ENCODE results near the gene SDE2. TPM values are rescaled to one million over a fixed set of nuclear protein-coding genes. Genes with fewer than 3 reads are reported as not detected.
"Not testable (repeated sequence)": the region's sequence is repeated elsewhere in the genome, so short reads cannot be mapped to it uniquely, and the experiment has no call there.

SDE2 gene
- total RNA-seq, 1 donor from 2014 or later: 24.5 TPM

GRCh38 chr1:226007126-226007892, 8.2 kb upstream of the SDE2 start:
- intact Hi-C loops (cut with micrococcal nuclease): not testable (repeated sequence)

- intact Hi-C loops (cut with micrococcal nuclease): no loop called here
Measured at GRCh38 chr1:226006686-226007085, 7.5 kb upstream of the SDE2 start.

GRCh38 chr1:226004396-226004795, 5.3 kb upstream of the SDE2 start:
- intact Hi-C loops (cut with micrococcal nuclease): loop anchor here (5.0 kb wide), 1 partner anchor 183 kb away; the partner anchor contains the start of gene ACBD3

- intact Hi-C loops (cut with micrococcal nuclease): loop anchor here (5.0 kb wide), 1 partner anchor 184 kb away; the partner anchor contains the start of gene ACBD3
Measured at GRCh38 chr1:226003502-226004170, 4.5 kb upstream of the SDE2 start.

- intact Hi-C loops (cut with micrococcal nuclease): loop anchor here (5.0 kb wide), 1 partner anchor 184 kb away; the partner anchor contains the start of gene ACBD3
Measured at GRCh38 chr1:226002667-226003501, 3.7 kb upstream of the SDE2 start.

- intact Hi-C loops (cut with micrococcal nuclease): loop anchor here (5.0 kb wide), 1 partner anchor 185 kb away; the partner anchor contains the start of gene ACBD3
Measured at GRCh38 chr1:226001963-226002666, 3.0 kb upstream of the SDE2 start.

- intact Hi-C loops (cut with micrococcal nuclease): loop anchor here (5.0 kb wide), 1 partner anchor 186 kb away; the partner anchor contains the start of gene ACBD3
Measured at GRCh38 chr1:226001088-226001487, 1.9 kb upstream of the SDE2 start.

- intact Hi-C loops (cut with micrococcal nuclease): loop anchor here (1.0 to 5.0 kb wide), 2 partner anchors 187 to 407 kb away; partner anchors contain the start of gene ACBD3
Measured at GRCh38 chr1:226000493-226001081, 1.4 kb upstream of the SDE2 start.

- intact Hi-C loops (cut with micrococcal nuclease): loop anchor here (1.0 to 10.0 kb wide), 20 partner anchors 62 to 1565 kb away; partner anchors contain the start of genes ACBD3, COQ8A, H3-3A and ITPKB
Measured at GRCh38 chr1:225999912-226000337, 782 bp upstream of the SDE2 start.

GRCh38 chr1:225998560-225999226, 450 bp downstream of the SDE2 start:
- intact Hi-C loops (cut with micrococcal nuclease): loop anchor here (1.0 to 10.0 kb wide), 18 partner anchors 64 to 1564 kb away; partner anchors contain the start of genes COQ8A, H3-3A, ITPKB and LBR

- intact Hi-C loops (cut with micrococcal nuclease): loop anchor here (5.0 to 10.0 kb wide), 3 partner anchors 115 to 1562 kb away; partner anchors contain the start of genes TMEM63A and WDR26
Measured at GRCh38 chr1:225996946-225997545, 2.1 kb downstream of the SDE2 start.

GRCh38 chr1:225995919-225996864, 3.0 kb downstream of the SDE2 start:
- intact Hi-C loops (cut with micrococcal nuclease): loop anchor here (5.0 to 10.0 kb wide), 3 partner anchors 114 to 1561 kb away; partner anchors contain the start of genes TMEM63A and WDR26

- intact Hi-C loops (cut with micrococcal nuclease): loop anchor here (10.0 kb wide), 1 partner anchor 1556 kb away; the partner anchor contains the start of gene WDR26
Measured at GRCh38 chr1:225990705-225991464, 8.3 kb downstream of the SDE2 start.

GRCh38 chr1:225987491-225988316, 11.4 kb downstream of the SDE2 start:
- intact Hi-C loops (cut with micrococcal nuclease): no loop called here

GRCh38 chr1:225981714-225982113, 17.4 kb downstream of the SDE2 start:
- intact Hi-C loops (cut with micrococcal nuclease): no loop called here
